Tibial artery (tissue), 4 donors: ENCODE measurements around the gene NTRK2.

Experiments
- DNase-seq, 2 donors: peaks; one replicate each; pipeline ENCODE4 v3.0.0-alpha.2; 2019
- H3K27ac ChIP-seq, 2 donors: fragments of 200-600 bp; sonication (generic) in 1 of 2; 1 replicate in 1 of 2; 2 replicates in 1 of 2; pipeline ENCODE4 v1.5.1; 2018 to 2019; ENCODE audit warnings: mild to moderate bottlenecking in 1 of 2
- H3K27me3 ChIP-seq, 2 donors: fragments of 200-600 bp; sonication (generic) in 1 of 2; one replicate each; pipeline versions ENCODE4 v1.5.1 to v1.6.0; 2016 to 2019
- H3K36me3 ChIP-seq, 3 donors: fragments of 200-600 bp; sonication (generic) in 2 of 3; one replicate each; pipeline ENCODE4 v1.5.1; 2016 to 2019; ENCODE audit warnings: mild to moderate bottlenecking in 2 of 3
- H3K4me1 ChIP-seq, 4 donors: fragments of 200-600 bp; sonication (generic) in 2 of 4; 1 replicate in 3 of 4; 2 replicates in 1 of 4; pipeline ENCODE4 v1.5.1; 2016 to 2019
- H3K4me3 ChIP-seq, 2 donors: fragments of 200-600 bp; sonication (generic) in 1 of 2; 1 replicate in 1 of 2; 2 replicates in 1 of 2; pipeline ENCODE4 v1.5.1; 2018 to 2019; ENCODE audit warnings: mild to moderate bottlenecking in 2 of 2
- H3K9me3 ChIP-seq, 3 donors: fragments of 200-600 bp; sonication (generic) in 1 of 3; one replicate each; pipeline ENCODE4 v1.5.1; 2016 to 2019
- CTCF ChIP-seq, 2 experiments: fragments of 200-600 bp in 1 of 2; fragments of 450-650 bp in 1 of 2; IDR thresholded peaks; one replicate each; pipeline ENCODE4 v1.5.1; 2017 to 2019; ENCODE audit warnings: antibody characterized with exemption in 2 of 2, mild to moderate bottlenecking in 1 of 2, moderate library complexity in 1 of 2
- intact Hi-C: fragments of 100-400 bp; cut with DNase I; formaldehyde crosslinking; loops from one replicate; pipeline ENCODE4 v1.15.0; 2023; ENCODE audit warnings: low total_unique reads

NTRK2 gene

GRCh38 chr9:84781931-84782866 lies 112.7 kb downstream of the NTRK2 start:
- DNase-seq = no peak
- Histone ChIP-seq H3K27me3 (no peaks in the 10 kb centered on the region), H3K4me1 (peaks cover 0 to 26% (median 11%) of the 10 kb centered on the region in 4 donors), H3K9me3 (no peaks in the 10 kb centered on the region), H3K36me3 (no peaks in the 10 kb centered on the region), H3K4me3 (peak overlapping the region; percentile 23 to 25), H3K27ac (peak overlapping the region; percentile 48 to 72)
- no peak for TF ChIP-seq CTCF (IDR thresholded peaks at IDR 0.05)
- intact Hi-C loops = loop anchor here (10.0 kb wide), 1 partner anchor 107 kb away; no protein-coding TSS in a partner anchor

GRCh38 chr9:84785792-84786547 lies 116.4 kb downstream of the NTRK2 start:
- TF ChIP-seq CTCF (IDR thresholded peaks at IDR 0.05) = no peak
- H3K4me1 ChIP-seq = peaks cover 0 to 26% (median 8%) of the 10 kb centered on the region in 4 donors
- H3K4me3 ChIP-seq = no peak overlapping the region
- no peak for DNase-seq
- no peaks in the 10 kb centered on the region for H3K36me3 ChIP-seq
- H3K27ac ChIP-seq = no peak overlapping the region
- no peaks in the 10 kb centered on the region for H3K27me3 ChIP-seq
- intact Hi-C loops = loop anchor here (10.0 kb wide), 1 partner anchor 111 kb away; no protein-coding TSS in a partner anchor
- no peaks in the 10 kb centered on the region for H3K9me3 ChIP-seq

- intact Hi-C loops = loop anchor here (10.0 kb wide), 1 partner anchor 114 kb away; no protein-coding TSS in a partner anchor
- TF ChIP-seq CTCF (IDR thresholded peaks at IDR 0.05) = no peak
- H3K36me3 ChIP-seq = no peaks in the 10 kb centered on the region
- H3K9me3 ChIP-seq = no peaks in the 10 kb centered on the region
- no peak overlapping the region for H3K27ac ChIP-seq
- no peak overlapping the region for H3K4me3 ChIP-seq
- H3K27me3 ChIP-seq = no peaks in the 10 kb centered on the region
- H3K4me1 ChIP-seq = peaks cover 0 to 37% (median 11%) of the 10 kb centered on the region in 4 donors
- DNase-seq = no peak
Measured at GRCh38 chr9:84788803-84789462, 119.4 kb downstream of the NTRK2 start.

GRCh38 chr9:84789463-84789830 lies 119.9 kb downstream of the NTRK2 start:
- no peak for TF ChIP-seq CTCF (IDR thresholded peaks at IDR 0.05)
- H3K4me3 ChIP-seq = no peak overlapping the region
- peaks cover 0 to 38% (median 13%) of the 10 kb centered on the region in 4 donors for H3K4me1 ChIP-seq
- H3K36me3 ChIP-seq = no peaks in the 10 kb centered on the region
- H3K27me3 ChIP-seq = no peaks in the 10 kb centered on the region
- no peak for DNase-seq
- no peak overlapping the region for H3K27ac ChIP-seq
- intact Hi-C loops = loop anchor here (10.0 kb wide), 1 partner anchor 115 kb away; no protein-coding TSS in a partner anchor
- no peaks in the 10 kb centered on the region for H3K9me3 ChIP-seq

- Histone ChIP-seq H3K4me1 (peaks cover 0 to 32% (median 13%) of the 10 kb centered on the region in 4 donors), H3K27me3 (no peaks in the 10 kb centered on the region), H3K36me3 (no peaks in the 10 kb centered on the region), H3K27ac (peak overlapping the region; percentile 34 to 56), H3K9me3 (no peaks in the 10 kb centered on the region), H3K4me3 (no peak overlapping the region)
- intact Hi-C loops = no loop called here
- DNase-seq = no peak
- no peak for TF ChIP-seq CTCF (IDR thresholded peaks at IDR 0.05)
Measured at GRCh38 chr9:84791643-84792042, 122.1 kb downstream of the NTRK2 start.
